Vagina (tissue), 2 donors: ENCODE data around the gene TBC1D22A. TPM values are rescaled to one million over a fixed set of nuclear protein-coding genes. Genes with fewer than 3 reads are reported as not detected.

Experiments used
- DNase-seq, 2 donors: peaks; one replicate each; pipeline ENCODE4 v3.0.0-alpha.2; 2017; ENCODE audit errors: extremely low spot score in 2 of 2
- H3K27ac ChIP-seq: fragments of 200-600 bp; sonication (generic); one replicate; pipeline ENCODE4 v1.5.1; 2019
- H3K27me3 ChIP-seq: fragments of 200-600 bp; sonication (generic); one replicate; pipeline ENCODE4 v1.5.1; 2019
- H3K36me3 ChIP-seq, 2 donors: fragments of 200-600 bp; sonication (generic); one replicate each; pipeline ENCODE4 v1.5.1; 2017 to 2019
- H3K4me1 ChIP-seq: fragments of 200-600 bp; sonication (generic); one replicate; pipeline ENCODE4 v1.5.1; 2019
- H3K4me3 ChIP-seq, 2 donors: fragments of 200-600 bp; sonication (generic); 1 replicate in 1 of 2; 2 replicates in 1 of 2; pipeline ENCODE4 v1.5.1; 2016 to 2019
- H3K9me3 ChIP-seq: fragments of 200-600 bp; sonication (generic); one replicate; pipeline ENCODE4 v1.5.1; 2019
- POLR2A ChIP-seq, 2 donors: fragments of 450-650 bp; IDR thresholded peaks; one replicate each; pipeline ENCODE4 v1.6.1; 2017; ENCODE audit warnings: antibody characterized with exemption in 2 of 2, mild to moderate bottlenecking in 2 of 2, moderate library complexity in 2 of 2
- POLR2AphosphoS5 ChIP-seq, 2 donors: sonication (generic); formaldehyde crosslinking; IDR thresholded peaks; one replicate each; pipeline ENCODE4 v1.9.0; 2017; ENCODE audit warnings: antibody characterized with exemption in 2 of 2, mild to moderate bottlenecking in 2 of 2, low read depth in 1 of 2; ENCODE audit not compliant: insufficient read depth in 1 of 2
- intact Hi-C: fragments of 100-400 bp; cut with DNase I; formaldehyde crosslinking; loops from one replicate; pipeline ENCODE4 v1.15.1; 2023
- total RNA-seq: library from RNA; depleted of rRNA; stranded (reverse); fragments of >200 nt; gene quantifications from one replicate; pipeline ENCODE4 v1.2.3, GENCODE V29; 2016
- TF ChIP-seq, protein P1 (sequence below), 3 experiments: fragments of 450-650 bp in 2 of 3; fragments of 200-600 bp in 1 of 3; sonication (generic) in 1 of 3; IDR thresholded peaks; one replicate each; pipeline ENCODE4 v1.5.1; 2017 to 2019; ENCODE audit warnings: antibody characterized with exemption in 3 of 3, mild to moderate bottlenecking in 2 of 3, moderate library complexity in 2 of 3

The TBC1D22A gene
- total RNA-seq, 1 donor from 2014 or later, result 38.3 TPM

DNA sequence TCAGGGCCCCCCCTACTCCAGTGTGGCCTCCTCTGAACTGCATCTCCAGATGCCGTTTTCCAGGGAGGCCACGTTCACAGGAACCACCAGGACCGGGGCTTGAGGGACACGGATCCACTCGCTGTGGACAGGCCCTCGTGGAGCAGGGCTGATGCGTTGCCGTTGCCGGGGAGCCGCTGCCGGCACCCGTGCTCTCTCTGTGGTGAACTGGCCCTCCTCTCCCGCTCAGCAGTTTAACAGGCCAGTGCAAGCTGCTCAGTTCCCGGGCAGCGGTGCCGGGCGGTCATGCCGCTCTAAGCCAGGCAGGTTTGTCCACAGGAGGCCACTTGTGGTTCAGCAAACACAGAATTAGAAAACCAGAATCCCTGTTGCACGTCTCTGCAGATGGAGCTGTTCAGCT lies 301.6 kb downstream of the TBC1D22A start:
- H3K4me3 ChIP-seq, result no peak overlapping the region
- no peaks in the 10 kb centered on the region for H3K36me3 ChIP-seq
- no peak overlapping the region for H3K27ac ChIP-seq
- TF ChIP-seq POLR2A (IDR thresholded peaks at IDR 0.05) (no peak), POLR2AphosphoS5 (IDR thresholded peaks at IDR 0.05; ENCODE audit: insufficient read depth in 1 of 2, low read depth in 1 of 2) (no peak)
- TF ChIP-seq, protein P1, sequence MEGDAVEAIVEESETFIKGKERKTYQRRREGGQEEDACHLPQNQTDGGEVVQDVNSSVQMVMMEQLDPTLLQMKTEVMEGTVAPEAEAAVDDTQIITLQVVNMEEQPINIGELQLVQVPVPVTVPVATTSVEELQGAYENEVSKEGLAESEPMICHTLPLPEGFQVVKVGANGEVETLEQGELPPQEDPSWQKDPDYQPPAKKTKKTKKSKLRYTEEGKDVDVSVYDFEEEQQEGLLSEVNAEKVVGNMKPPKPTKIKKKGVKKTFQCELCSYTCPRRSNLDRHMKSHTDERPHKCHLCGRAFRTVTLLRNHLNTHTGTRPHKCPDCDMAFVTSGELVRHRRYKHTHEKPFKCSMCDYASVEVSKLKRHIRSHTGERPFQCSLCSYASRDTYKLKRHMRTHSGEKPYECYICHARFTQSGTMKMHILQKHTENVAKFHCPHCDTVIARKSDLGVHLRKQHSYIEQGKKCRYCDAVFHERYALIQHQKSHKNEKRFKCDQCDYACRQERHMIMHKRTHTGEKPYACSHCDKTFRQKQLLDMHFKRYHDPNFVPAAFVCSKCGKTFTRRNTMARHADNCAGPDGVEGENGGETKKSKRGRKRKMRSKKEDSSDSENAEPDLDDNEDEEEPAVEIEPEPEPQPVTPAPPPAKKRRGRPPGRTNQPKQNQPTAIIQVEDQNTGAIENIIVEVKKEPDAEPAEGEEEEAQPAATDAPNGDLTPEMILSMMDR (IDR thresholded peaks at IDR 0.05), result no peak
- no peaks in the 10 kb centered on the region for H3K27me3 ChIP-seq
- no peak for DNase-seq
- no peaks in the 10 kb centered on the region for H3K9me3 ChIP-seq
- no peaks in the 10 kb centered on the region for H3K4me1 ChIP-seq
- intact Hi-C loops, result no loop called here

DNA sequence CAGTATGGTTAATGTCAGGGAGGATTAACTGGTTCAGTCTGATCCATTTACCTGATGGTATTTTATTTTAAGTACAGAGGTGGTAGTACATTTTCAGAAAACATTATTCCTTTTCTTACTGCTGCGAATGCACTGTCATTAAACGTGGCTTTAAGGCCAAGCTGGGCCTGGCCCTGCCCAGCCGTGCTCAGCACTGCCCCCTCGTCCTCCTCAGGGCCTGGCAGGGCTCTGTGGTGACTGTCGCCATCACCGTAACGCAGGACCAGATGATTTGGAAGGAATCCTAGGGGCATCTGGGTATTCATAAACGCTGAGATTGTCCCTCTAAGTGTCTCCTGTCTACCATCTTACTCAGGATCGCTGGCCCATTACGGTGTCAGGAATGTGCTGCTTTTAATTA lies 302.0 kb downstream of the TBC1D22A start:
- intact Hi-C loops, result no loop called here
- TF ChIP-seq POLR2AphosphoS5 (IDR thresholded peaks at IDR 0.05; ENCODE audit: insufficient read depth in 1 of 2, low read depth in 1 of 2) (no peak), POLR2A (IDR thresholded peaks at IDR 0.05) (no peak)
- TF ChIP-seq, protein P1 (IDR thresholded peaks at IDR 0.05), result no peak
- H3K9me3 ChIP-seq, result no peaks in the 10 kb centered on the region
- no peak overlapping the region for H3K4me3 ChIP-seq
- no peaks in the 10 kb centered on the region for H3K36me3 ChIP-seq
- no peaks in the 10 kb centered on the region for H3K27me3 ChIP-seq
- DNase-seq, result no peak
- H3K4me1 ChIP-seq, result no peaks in the 10 kb centered on the region
- H3K27ac ChIP-seq, result no peak overlapping the region

DNA sequence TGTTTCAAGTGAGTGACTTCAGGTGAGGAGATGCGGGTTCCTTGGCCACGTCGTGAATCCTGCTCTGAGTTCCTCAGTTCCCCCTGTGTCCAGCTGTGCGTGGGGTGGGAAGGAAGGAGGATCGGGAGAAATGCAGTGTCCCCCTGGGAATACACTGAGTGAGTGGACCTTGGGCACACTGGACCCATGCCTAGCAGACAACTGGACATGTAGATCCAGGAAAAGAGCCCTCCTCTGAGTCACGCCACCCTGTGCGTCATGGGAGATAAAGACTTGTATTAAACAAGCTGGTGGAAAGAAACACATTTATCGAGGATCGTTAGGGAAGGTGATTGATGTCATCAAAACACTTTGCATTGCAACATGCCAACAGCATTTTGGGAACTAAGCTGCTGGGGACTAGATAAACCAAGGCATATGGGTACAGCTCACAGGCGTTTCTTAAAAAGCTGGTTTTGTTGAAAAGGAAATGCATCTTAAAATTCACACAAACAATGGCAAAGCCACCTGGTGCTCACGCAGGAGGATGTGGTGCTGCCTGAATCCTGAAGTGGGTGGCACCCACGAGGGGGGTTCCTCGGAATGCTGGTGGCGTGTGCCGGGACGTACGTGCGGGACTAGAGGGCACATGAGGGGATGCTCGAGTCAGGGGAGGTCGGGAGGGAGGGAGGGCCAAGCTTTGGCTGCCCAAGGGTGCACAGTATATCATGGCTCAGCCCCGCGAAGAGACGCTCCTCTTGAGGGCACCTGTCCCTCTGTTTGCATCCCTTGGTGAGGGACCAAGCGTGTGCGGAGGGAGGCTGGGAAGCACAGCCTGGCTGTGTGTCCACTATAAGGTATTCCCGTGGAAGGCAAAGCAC lies 303.5 kb downstream of the TBC1D22A start:
- no peak for TF ChIP-seq POLR2AphosphoS5 (IDR thresholded peaks at IDR 0.05; ENCODE audit: insufficient read depth in 1 of 2, low read depth in 1 of 2)
- TF ChIP-seq, protein P1 (IDR thresholded peaks at IDR 0.05), result no peak
- no peak for TF ChIP-seq POLR2A (IDR thresholded peaks at IDR 0.05)
- Histone ChIP-seq H3K4me3 (no peak overlapping the region), H3K9me3 (no peaks in the 10 kb centered on the region), H3K27me3 (no peaks in the 10 kb centered on the region), H3K36me3 (no peaks in the 10 kb centered on the region), H3K27ac (no peak overlapping the region), H3K4me1 (no peaks in the 10 kb centered on the region)
- no peak for DNase-seq
- intact Hi-C loops, result no loop called here

DNA sequence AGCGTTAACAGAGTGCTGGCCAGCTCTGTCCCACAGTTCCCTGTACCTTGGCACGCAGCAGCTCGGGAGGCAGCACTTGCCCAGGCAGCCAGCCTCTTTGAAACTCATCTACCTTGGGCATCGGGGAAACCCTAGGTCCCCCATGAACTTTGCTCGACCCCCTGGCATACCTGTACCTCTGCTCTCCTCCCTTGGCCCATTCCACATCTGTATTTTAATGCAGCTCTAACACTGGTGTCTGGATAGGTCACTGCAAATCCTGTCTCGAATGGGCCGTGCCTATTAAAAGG lies 304.1 kb downstream of the TBC1D22A start:
- Histone ChIP-seq H3K4me3 (no peak overlapping the region), H3K4me1 (no peaks in the 10 kb centered on the region), H3K27me3 (no peaks in the 10 kb centered on the region), H3K36me3 (no peaks in the 10 kb centered on the region), H3K9me3 (no peaks in the 10 kb centered on the region), H3K27ac (no peak overlapping the region)
- intact Hi-C loops, result no loop called here
- TF ChIP-seq POLR2A (IDR thresholded peaks at IDR 0.05), result no peak
- no peak for TF ChIP-seq POLR2AphosphoS5 (IDR thresholded peaks at IDR 0.05; ENCODE audit: insufficient read depth in 1 of 2, low read depth in 1 of 2)
- TF ChIP-seq, protein P1 (IDR thresholded peaks at IDR 0.05), result no peak
- DNase-seq, result no peak

DNA sequence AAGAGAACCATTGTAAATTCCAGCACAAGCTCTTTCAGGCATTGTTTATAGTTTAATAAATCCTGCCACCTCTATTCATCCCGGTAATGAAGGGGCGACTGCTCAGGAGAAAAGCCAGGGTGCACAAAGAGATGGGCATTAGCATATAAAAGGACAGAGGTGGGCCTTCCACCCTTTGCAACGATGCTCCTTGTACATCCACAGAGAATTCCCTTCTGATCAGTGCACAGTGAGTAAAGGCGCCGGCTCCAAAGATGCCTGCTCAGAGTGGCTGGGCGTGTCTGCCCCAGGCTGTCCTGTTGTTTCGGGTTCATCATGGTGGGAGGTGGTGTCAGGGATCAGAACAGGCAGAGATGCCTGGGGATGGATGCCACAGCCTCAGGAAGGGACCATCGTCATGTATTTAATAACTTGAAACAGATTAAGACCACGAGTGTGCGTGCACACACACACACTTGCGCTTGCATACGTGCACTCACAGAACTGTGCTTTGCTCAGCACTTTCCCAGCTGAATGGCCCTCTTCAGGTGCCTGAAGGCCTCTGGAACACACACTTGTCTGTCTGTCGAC lies 305.0 kb downstream of the TBC1D22A start:
- Histone ChIP-seq H3K4me3 (no peak overlapping the region), H3K4me1 (no peaks in the 10 kb centered on the region), H3K27ac (no peak overlapping the region), H3K36me3 (no peaks in the 10 kb centered on the region), H3K9me3 (no peaks in the 10 kb centered on the region), H3K27me3 (no peaks in the 10 kb centered on the region)
- intact Hi-C loops, result no loop called here
- no peak for DNase-seq
- TF ChIP-seq, protein P1 (IDR thresholded peaks at IDR 0.05), result no peak
- no peak for TF ChIP-seq POLR2A (IDR thresholded peaks at IDR 0.05)
- no peak for TF ChIP-seq POLR2AphosphoS5 (IDR thresholded peaks at IDR 0.05; ENCODE audit: insufficient read depth in 1 of 2, low read depth in 1 of 2)
